Stimulated activated CD4-positive, alpha-beta T cell treated with anti-CD3 and anti-CD28 coated beads, Interleukin-12 subunit alpha, Interleukin-12 subunit beta, amount 100 ng/mL, for 48 hours (primary cell): ENCODE measurements around the gene IL18BP.

Source experiments
- DNase-seq, 3 donors: peaks; one replicate each; pipeline ENCODE4 v3.0.0-alpha.2; 2020; ENCODE audit warnings: low read depth in 2 of 3, low spot score in 1 of 3

Gene IL18BP

DNA sequence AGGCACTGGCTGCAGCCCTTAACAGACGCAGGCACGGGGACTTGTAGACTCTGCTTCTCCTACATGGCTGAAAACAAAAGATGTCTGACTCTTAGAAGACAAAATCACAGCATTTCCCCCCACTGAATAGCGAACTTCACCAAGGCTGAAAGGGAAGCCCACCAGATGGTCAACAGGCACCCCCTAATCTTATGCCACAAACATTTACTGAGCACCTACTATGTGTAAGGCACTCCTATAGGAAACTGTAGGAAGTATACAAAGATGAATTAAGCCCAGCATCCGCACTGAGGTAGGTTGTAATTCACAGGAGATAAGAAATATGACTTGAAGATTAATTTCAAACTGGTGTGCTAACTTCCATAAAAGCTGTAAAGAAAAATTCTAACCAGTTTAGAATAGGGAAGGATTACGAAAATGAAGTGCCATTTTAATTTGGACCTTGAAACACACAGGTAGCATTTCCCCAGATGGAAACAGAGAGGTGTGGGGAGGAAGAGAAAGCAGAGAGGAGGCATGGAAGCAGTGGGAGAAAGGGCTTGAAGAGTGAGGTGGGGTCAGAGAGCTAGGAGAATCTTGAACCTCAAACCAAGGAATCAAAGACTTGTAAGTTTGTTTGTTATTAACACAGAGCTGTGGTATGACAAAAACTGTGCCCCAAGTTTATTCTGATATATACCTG, 43.5 kb downstream of the IL18BP start:
- no peak for DNase-seq

DNA sequence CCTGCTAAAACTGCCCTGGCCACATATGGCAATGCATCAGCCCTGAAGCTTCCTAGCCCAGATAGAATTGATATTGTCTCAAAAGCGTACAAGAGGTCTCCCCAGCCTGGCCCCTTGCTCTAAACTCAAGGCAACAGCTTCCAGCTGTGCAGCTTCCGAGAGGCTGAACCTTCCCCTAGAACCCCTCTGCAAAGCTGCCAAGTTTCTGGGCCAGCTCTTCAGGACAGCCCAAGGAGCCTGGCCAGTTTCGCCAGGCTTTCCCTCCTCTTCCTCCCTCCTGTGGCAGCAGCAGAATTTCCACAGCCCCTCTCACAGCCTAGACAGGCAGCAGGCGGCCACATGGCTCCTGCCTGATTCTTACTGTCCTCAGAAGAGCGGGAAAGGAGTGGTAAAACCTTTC, 47.1 kb downstream of the IL18BP start:
- no peak for DNase-seq

DNA sequence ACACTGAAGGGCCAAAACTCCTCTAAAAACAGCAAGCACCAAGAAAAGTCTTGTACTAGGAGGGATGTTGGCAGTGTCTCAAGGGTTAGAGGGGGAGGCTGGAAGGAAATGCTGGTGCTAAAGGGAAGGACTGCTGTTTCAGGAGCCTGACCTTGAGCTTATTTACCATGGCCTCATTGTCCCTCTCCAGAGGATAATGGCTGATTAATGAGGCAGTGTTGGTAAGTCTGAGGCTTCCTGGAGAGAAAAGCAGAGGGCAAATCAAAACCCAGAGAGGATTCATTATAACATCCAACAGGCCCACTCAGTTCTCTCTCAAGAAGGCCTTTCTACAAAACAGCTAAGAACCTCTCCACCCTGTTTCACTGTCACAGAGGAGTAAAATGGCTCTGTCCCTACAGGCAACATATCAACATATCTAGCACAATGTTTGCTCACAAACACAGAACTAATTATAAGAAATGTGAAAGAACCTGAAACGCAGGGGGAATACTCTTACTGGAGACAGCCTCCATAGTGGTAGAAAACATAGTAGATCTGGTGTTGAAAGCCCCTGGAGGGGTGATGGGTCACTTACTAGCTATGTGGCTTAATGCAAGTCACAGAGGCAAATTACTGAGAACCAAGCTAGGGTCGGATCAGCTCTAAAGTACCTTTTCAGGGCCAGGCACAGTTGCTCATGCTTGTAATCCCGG, 50.2 kb downstream of the IL18BP start:
- DNase-seq = no peak
